HG03066 (cell line): Measurements from ENCODE around the gene SMIM24.
"Not testable (repeated sequence)": the region's sequence is repeated elsewhere in the genome, so short reads cannot be mapped to it uniquely, and the experiment has no call there.

ENCODE experiments used
- ATAC-seq: cut with Tn5 transposase; IDR thresholded peaks from one replicate; pipeline ENCODE4 v1.9.1; 2021; ENCODE audit warnings: low read depth; ENCODE audit not compliant: unreplicated experiment

The SMIM24 gene

GRCh38 chr19:3515891-3516422 lies 35.6 kb upstream of the SMIM24 start:
- ATAC-seq = no peak

- no peak for ATAC-seq
These were observed 34.6 kb upstream of the SMIM24 start for GRCh38 chr19:3514930-3515329.

GRCh38 chr19:3513229-3514140 lies 33.2 kb upstream of the SMIM24 start:
- no peak for ATAC-seq

GRCh38 chr19:3512562-3513228 lies 32.4 kb upstream of the SMIM24 start:
- no peak for ATAC-seq

- no peak for ATAC-seq
These were observed 31.4 kb upstream of the SMIM24 start for GRCh38 chr19:3511506-3512251.

GRCh38 chr19:3510727-3511126 lies 30.4 kb upstream of the SMIM24 start:
- no peak for ATAC-seq

GRCh38 chr19:3509566-3509989 lies 29.3 kb upstream of the SMIM24 start:
- no peak for ATAC-seq

- no peak for ATAC-seq
These were observed 28.6 kb upstream of the SMIM24 start for GRCh38 chr19:3508771-3509535.

- not testable (repeated sequence) for ATAC-seq
These were observed 27.9 kb upstream of the SMIM24 start for GRCh38 chr19:3508121-3508661.

- ATAC-seq = no peak
These were observed 27.2 kb upstream of the SMIM24 start for GRCh38 chr19:3507371-3508120.

GRCh38 chr19:3506384-3507340 lies 26.3 kb upstream of the SMIM24 start:
- peak; percentile 12 for ATAC-seq

GRCh38 chr19:3505598-3506383 lies 25.5 kb upstream of the SMIM24 start, which contains the start of gene FZR1:
TSS of gene FZR1 (plus strand) at chr19:3506311. CDS start at chr19:3522990, 16,679 bp downstream.
- peak; percentile 90 for ATAC-seq

- no peak for ATAC-seq
These were observed 24.4 kb upstream of the SMIM24 start for GRCh38 chr19:3504735-3505134.

GRCh38 chr19:3503036-3503572 lies 22.8 kb upstream of the SMIM24 start:
- no peak for ATAC-seq

- no peak for ATAC-seq
These were observed 21.5 kb upstream of the SMIM24 start for GRCh38 chr19:3501780-3502179.

- ATAC-seq = peak; percentile 83
These were observed 20.2 kb upstream of the SMIM24 start, which contains the start of gene DOHH for GRCh38 chr19:3500429-3501101. TSS of gene DOHH (minus strand) at chr19:3500674. CDS start at chr19:3496814, 3,860 bp downstream.
